Measurements from ENCODE around the gene MFF.
"Not testable (repeated sequence)": the region's sequence is repeated elsewhere in the genome, so short reads cannot be mapped to it uniquely, and the experiment has no call there.

The MFF gene

DNA sequence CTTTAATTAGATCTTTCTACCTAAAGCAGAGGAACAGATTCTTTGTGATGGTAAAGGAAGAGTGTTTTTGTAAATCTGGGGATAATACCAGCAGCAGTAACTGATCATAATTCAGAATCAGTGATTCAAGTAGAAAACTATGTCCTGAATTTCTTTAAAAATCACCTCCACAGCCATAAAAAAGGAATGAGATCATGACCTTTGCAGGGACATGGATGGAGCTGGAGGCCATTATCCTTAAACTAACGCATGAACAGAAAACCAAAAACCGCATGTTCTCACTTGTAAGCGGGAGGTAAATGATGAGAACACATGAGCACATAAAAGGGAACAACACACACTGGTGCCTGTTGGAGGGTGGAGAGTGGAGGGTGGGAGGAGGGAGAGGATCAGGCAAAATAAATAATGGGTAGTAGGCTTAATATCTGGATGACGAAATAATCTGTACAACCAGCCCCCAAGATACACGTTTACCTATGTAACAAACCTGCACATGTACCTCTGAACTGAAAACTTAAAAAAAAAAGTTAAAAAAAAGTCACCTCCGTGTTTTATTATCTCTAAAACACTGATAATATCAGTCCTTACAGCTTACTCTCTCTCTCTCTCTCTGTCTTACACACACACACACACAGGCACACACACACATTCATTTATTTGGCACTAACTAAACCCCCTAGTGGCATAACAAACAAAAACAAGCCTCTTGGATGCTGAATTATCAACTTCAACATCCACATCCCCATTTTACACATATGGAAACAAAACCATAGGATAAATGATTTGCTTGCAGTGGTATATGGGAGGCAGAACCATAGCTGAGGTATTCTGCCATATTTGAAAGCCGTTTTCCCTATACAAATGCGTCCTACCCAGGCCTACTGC, 52.7 kb downstream of the MFF start:
- Histone ChIP-seq H3K4me3 (ENCODE audit: insufficient read length, low read depth) (no peak overlapping the region), H3K9ac (ENCODE audit: insufficient read length, low read depth) (no peak overlapping the region), H3K36me3 (ENCODE audit: insufficient read depth, insufficient read length, low read length) (no peaks in the 10 kb centered on the region), H3K9me3 (ENCODE audit: insufficient read depth, low read length) (no peaks in the 10 kb centered on the region; the same call in 1 of the 2 replicates), H3K4me1 (ENCODE audit: insufficient read depth, insufficient read length) (peaks cover 2% of the 10 kb centered on the region), H3K27me3 (ENCODE audit: insufficient read depth, insufficient read length) (no peaks in the 10 kb centered on the region)
- no peak for TF ChIP-seq ZNF274 (IDR thresholded peaks at IDR 0.05; ENCODE audit: low read depth, low read length)
- TF ChIP-seq SUZ12 (IDR thresholded peaks at IDR 0.05; ENCODE audit: extremely low read depth, insufficient read depth, insufficient read length), result no peak
- TF ChIP-seq YY1 (IDR thresholded peaks at IDR 0.05; ENCODE audit: insufficient read depth, insufficient read length), result no peak
- DNase-seq (ENCODE audit: low read depth, low spot score), result no peak

DNA sequence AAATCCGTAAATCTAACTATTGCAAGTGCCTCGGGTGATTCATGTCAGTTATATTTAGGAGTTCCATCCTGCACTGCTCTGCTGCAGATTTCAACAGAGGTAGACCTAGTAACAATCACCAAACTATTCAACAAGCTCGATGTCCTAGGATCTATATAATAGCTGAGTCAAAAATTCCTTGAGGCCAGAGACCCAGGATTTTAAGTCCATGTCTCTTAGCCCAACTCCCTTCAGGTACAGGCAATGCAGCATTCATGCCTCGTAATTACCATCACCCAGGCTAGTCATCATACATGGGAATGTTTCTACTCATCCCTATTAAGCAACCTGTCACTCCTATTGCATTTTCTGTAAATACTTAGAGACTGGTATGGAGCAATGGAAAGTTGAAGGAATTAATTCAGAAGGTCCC, 53.3 kb downstream of the MFF start:
- Histone ChIP-seq H3K9me3 (ENCODE audit: insufficient read depth, low read length) (no peaks in the 10 kb centered on the region; the same call in 1 of the 2 replicates), H3K4me1 (ENCODE audit: insufficient read depth, insufficient read length) (peaks cover 2% of the 10 kb centered on the region), H3K36me3 (ENCODE audit: insufficient read depth, insufficient read length, low read length) (no peaks in the 10 kb centered on the region), H3K4me3 (ENCODE audit: insufficient read length, low read depth) (no peak overlapping the region), H3K9ac (ENCODE audit: insufficient read length, low read depth) (no peak overlapping the region), H3K27me3 (ENCODE audit: insufficient read depth, insufficient read length) (no peaks in the 10 kb centered on the region)
- no peak for TF ChIP-seq SUZ12 (IDR thresholded peaks at IDR 0.05; ENCODE audit: extremely low read depth, insufficient read depth, insufficient read length)
- no peak for TF ChIP-seq YY1 (IDR thresholded peaks at IDR 0.05; ENCODE audit: insufficient read depth, insufficient read length)
- no peak for DNase-seq (ENCODE audit: low read depth, low spot score)

DNA sequence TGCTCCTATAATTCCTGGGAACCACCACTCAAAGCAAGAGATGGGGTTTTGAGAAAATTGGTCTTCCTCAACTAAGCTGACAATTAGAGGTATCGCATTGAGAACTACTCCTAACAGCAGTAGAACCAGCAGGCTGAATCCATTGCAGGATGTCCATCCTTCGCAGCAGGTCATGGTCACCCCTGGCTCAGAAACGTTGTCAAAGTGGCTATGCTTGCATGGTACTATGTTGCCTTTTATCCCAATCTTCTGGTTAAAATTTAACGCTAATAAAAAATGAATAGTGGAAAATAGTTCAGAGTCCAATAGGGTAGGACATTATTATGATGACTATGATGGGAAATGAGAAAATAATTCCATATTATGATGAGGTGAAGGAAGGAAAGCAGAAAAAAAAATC, 54.0 kb downstream of the MFF start, which contains the start of gene TM4SF20:
TSS of gene TM4SF20 (minus strand) at position 212 of the 400 bp plus-strand sequence. CDS start at position 174, 38 bp downstream.
- DNase-seq (ENCODE audit: low read depth, low spot score), result no peak
- Histone ChIP-seq H3K36me3 (ENCODE audit: insufficient read depth, insufficient read length, low read length) (no peaks in the 10 kb centered on the region), H3K9ac (ENCODE audit: insufficient read length, low read depth) (no peak within 1 kb of the TSS), H3K9me3 (ENCODE audit: insufficient read depth, low read length) (no peaks in the 10 kb centered on the region; the same call in 1 of the 2 replicates), H3K4me3 (ENCODE audit: insufficient read length, low read depth) (no peak within 1 kb of the TSS), H3K27me3 (ENCODE audit: insufficient read depth, insufficient read length) (no peaks in the 10 kb centered on the region), H3K4me1 (ENCODE audit: insufficient read depth, insufficient read length) (peaks cover 2% of the 10 kb centered on the region)
- TF ChIP-seq ZNF274 (IDR thresholded peaks at IDR 0.05; ENCODE audit: low read depth, low read length), result no peak
- TF ChIP-seq YY1 (IDR thresholded peaks at IDR 0.05; ENCODE audit: insufficient read depth, insufficient read length), result no peak
- no peak for TF ChIP-seq SUZ12 (IDR thresholded peaks at IDR 0.05; ENCODE audit: extremely low read depth, insufficient read depth, insufficient read length)

DNA sequence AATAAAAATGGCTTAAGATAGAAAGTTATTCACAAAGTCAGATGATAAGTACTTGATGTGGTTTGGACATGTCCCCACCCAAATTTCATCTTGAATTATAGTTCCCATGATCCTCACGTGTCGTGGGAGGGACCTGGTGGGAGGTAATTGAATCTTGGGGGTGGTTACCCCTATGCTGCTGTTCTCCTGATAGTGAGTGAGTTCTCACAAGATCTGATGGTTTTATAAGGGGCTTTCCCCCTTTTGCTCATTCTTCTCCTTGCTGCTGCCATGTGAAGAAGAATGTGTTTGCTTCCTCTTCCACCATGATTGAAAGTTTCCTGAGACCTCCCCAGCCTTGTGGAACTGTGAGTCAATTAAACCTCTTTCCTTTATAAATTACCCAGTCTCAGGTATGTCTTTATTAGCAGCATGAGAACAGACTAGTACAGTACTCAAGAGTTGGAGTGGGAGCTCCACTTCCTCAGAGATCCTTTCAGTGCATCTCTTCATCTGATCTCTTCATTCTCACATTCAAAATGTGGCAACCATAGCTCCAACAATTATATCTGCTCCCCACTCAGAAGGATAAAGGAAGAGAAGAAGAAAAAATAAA, 57.3 kb downstream of the MFF start:
- not testable (repeated sequence) for H3K9me3 ChIP-seq (ENCODE audit: insufficient read depth, low read length); H3K27me3 ChIP-seq (ENCODE audit: insufficient read depth, insufficient read length); DNase-seq (ENCODE audit: low read depth, low spot score); H3K36me3 ChIP-seq (ENCODE audit: insufficient read depth, insufficient read length, low read length); H3K4me1 ChIP-seq (ENCODE audit: insufficient read depth, insufficient read length); H3K4me3 ChIP-seq (ENCODE audit: insufficient read length, low read depth); H3K9ac ChIP-seq (ENCODE audit: insufficient read length, low read depth)

DNA sequence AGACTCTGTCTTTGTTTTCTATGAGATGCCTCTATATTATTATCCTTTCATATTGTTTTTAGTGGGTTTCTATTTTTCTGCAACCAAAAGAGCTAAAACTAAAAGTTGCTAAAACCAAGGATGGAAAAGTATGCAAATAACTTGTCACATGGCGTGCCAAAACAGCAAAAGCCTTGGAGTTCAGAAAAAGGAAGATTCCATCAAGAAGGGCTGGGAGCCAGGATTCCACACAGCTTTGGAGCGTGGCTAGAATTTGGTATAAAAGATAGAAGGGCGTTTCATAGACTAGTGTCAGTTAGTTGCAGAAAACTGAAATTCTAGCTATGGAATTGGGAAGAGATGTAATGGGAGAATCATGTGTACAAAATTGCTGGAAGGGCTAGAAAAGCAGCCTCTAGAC, 58.6 kb downstream of the MFF start:
- H3K36me3 ChIP-seq (ENCODE audit: insufficient read depth, insufficient read length, low read length), result no peaks in the 10 kb centered on the region
- no peaks in the 10 kb centered on the region; the same call in 1 of the 2 replicates for H3K9me3 ChIP-seq (ENCODE audit: insufficient read depth, low read length)
- no peak overlapping the region for H3K4me3 ChIP-seq (ENCODE audit: insufficient read length, low read depth)
- no peak overlapping the region for H3K9ac ChIP-seq (ENCODE audit: insufficient read length, low read depth)
- no peak for DNase-seq (ENCODE audit: low read depth, low spot score)
- no peak for TF ChIP-seq YY1 (IDR thresholded peaks at IDR 0.05; ENCODE audit: insufficient read depth, insufficient read length)
- H3K27me3 ChIP-seq (ENCODE audit: insufficient read depth, insufficient read length), result no peaks in the 10 kb centered on the region
- no peaks in the 10 kb centered on the region for H3K4me1 ChIP-seq (ENCODE audit: insufficient read depth, insufficient read length)

DNA sequence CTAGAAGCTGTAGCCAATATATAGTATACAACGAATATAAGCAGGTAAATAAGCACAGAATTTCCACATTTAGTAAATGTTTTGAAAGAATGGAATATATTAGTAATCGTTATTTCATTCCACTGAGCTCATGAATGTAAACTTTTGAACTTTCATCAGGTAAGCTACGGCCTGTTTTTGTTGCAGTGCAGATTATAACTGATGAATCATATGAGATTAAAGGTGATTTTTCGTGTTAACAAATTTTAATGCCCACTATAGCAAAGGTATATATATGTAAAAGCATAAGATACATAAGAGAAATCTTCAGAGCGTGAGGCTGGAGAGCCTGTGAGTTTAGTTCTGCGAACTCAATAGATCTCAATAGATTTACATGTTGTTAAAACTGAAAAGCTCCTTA, 61.6 kb downstream of the MFF start:
- Histone ChIP-seq H3K9me3 (ENCODE audit: insufficient read depth, low read length) (no peaks in the 10 kb centered on the region; the same call in 1 of the 2 replicates), H3K36me3 (ENCODE audit: insufficient read depth, insufficient read length, low read length) (no peaks in the 10 kb centered on the region), H3K4me1 (ENCODE audit: insufficient read depth, insufficient read length) (no peaks in the 10 kb centered on the region), H3K4me3 (ENCODE audit: insufficient read length, low read depth) (no peak overlapping the region), H3K27me3 (ENCODE audit: insufficient read depth, insufficient read length) (no peaks in the 10 kb centered on the region), H3K9ac (ENCODE audit: insufficient read length, low read depth) (no peak overlapping the region)
- no peak for DNase-seq (ENCODE audit: low read depth, low spot score)
- TF ChIP-seq SUZ12 (IDR thresholded peaks at IDR 0.05; ENCODE audit: extremely low read depth, insufficient read depth, insufficient read length) (no peak), ZNF274 (IDR thresholded peaks at IDR 0.05; ENCODE audit: low read depth, low read length) (no peak), YY1 (IDR thresholded peaks at IDR 0.05; ENCODE audit: insufficient read depth, insufficient read length) (no peak)

DNA sequence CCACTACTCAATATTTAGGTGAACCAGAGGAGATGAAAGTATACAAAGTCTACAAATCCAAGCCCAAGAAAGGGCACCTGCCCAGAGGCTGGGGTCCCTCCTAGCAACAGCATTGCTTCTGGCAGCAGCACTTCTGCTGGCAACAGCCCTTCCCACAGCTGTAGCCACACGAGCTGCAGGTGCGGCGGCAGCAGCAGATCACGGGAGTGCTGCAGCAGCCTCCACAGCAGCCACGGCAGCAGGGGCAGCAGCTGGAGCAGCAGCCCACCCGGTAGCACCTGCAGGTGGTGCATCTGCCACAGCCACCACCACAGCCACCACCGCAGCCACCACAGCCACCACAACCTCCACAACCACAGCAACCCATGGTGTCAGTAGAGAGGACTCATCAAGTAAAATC, 62.5 kb downstream of the MFF start, which contains the start of gene SCYGR1:
TSS of gene SCYGR1 (minus strand) at position 367 of the 400 bp plus-strand sequence. CDS start at position 367, 0 bp downstream.
- H3K27me3 ChIP-seq (ENCODE audit: insufficient read depth, insufficient read length); H3K36me3 ChIP-seq (ENCODE audit: insufficient read depth, insufficient read length, low read length); DNase-seq (ENCODE audit: low read depth, low spot score); H3K4me3 ChIP-seq (ENCODE audit: insufficient read length, low read depth); H3K4me1 ChIP-seq (ENCODE audit: insufficient read depth, insufficient read length); H3K9me3 ChIP-seq (ENCODE audit: insufficient read depth, low read length); H3K9ac ChIP-seq (ENCODE audit: insufficient read length, low read depth): not testable (repeated sequence)
